HG03342 (cell line): ENCODE data around the gene COLEC11.

ENCODE experiments used
- ATAC-seq: cut with Tn5 transposase; IDR thresholded peaks from one replicate; pipeline ENCODE4 v1.9.1; 2021; ENCODE audit warnings: mild to moderate bottlenecking, moderate library complexity; ENCODE audit not compliant: unreplicated experiment

Gene COLEC11

GRCh38 chr2:3637311-3637675 lies 42.4 kb downstream of the COLEC11 start:
- ATAC-seq: no peak

- ATAC-seq: no peak
Observed at GRCh38 chr2:3637692-3638455, 43.0 kb downstream of the COLEC11 start.

- no peak for ATAC-seq
Observed at GRCh38 chr2:3638456-3638810, 43.5 kb downstream of the COLEC11 start.

GRCh38 chr2:3639015-3639630 lies 44.2 kb downstream of the COLEC11 start:
- no peak for ATAC-seq

- ATAC-seq: no peak
Observed at GRCh38 chr2:3639653-3640052, 44.7 kb downstream of the COLEC11 start.

GRCh38 chr2:3641181-3641580 lies 46.3 kb downstream of the COLEC11 start:
- ATAC-seq: no peak

- no peak for ATAC-seq
Observed at GRCh38 chr2:3641841-3642421, 47.0 kb downstream of the COLEC11 start.

- ATAC-seq: no peak
Observed at GRCh38 chr2:3642521-3643215, 47.8 kb downstream of the COLEC11 start.

GRCh38 chr2:3643371-3644245 lies 48.7 kb downstream of the COLEC11 start:
- ATAC-seq: peak; percentile 8

- peak; percentile 76 for ATAC-seq
Observed at GRCh38 chr2:3644246-3644525, 49.3 kb downstream of the COLEC11 start.

GRCh38 chr2:3644891-3645605 lies 50.1 kb downstream of the COLEC11 start:
- ATAC-seq: no peak

- no peak for ATAC-seq
Observed at GRCh38 chr2:3645745-3646389, 51.0 kb downstream of the COLEC11 start.

- no peak for ATAC-seq
Observed at GRCh38 chr2:3646446-3646845, 51.5 kb downstream of the COLEC11 start.

GRCh38 chr2:3647246-3647645 lies 52.3 kb downstream of the COLEC11 start:
- no peak for ATAC-seq

GRCh38 chr2:3647831-3648651 lies 53.1 kb downstream of the COLEC11 start:
- no peak for ATAC-seq

GRCh38 chr2:3648652-3649177 lies 53.8 kb downstream of the COLEC11 start:
- no peak for ATAC-seq

- no peak for ATAC-seq
Observed at GRCh38 chr2:3649581-3649980, 54.7 kb downstream of the COLEC11 start.

GRCh38 chr2:3650140-3650920 lies 55.4 kb downstream of the COLEC11 start:
- no peak for ATAC-seq
